Muscle of leg (tissue), 11 donors: ENCODE data around the gene ATP8B3. TPM values are rescaled to one million over a fixed set of nuclear protein-coding genes. Genes with fewer than 3 reads are reported as not detected.

Source experiments
- DNase-seq: peaks from one replicate; pipeline ENCODE4 v3.0.0; 2013
- H3K27ac ChIP-seq: one replicate; pipeline ENCODE4 v1.5.1; 2013; ENCODE audit warnings: mild to moderate bottlenecking, low read length, control low read depth
- H3K27me3 ChIP-seq: one replicate; pipeline ENCODE4 v1.6.1; 2013; ENCODE audit warnings: low read length; ENCODE audit not compliant: control insufficient read depth, insufficient read depth
- H3K36me3 ChIP-seq: one replicate; pipeline ENCODE4 v1.6.1; 2013; ENCODE audit warnings: low read length; ENCODE audit not compliant: control insufficient read depth, insufficient read depth
- H3K4me1 ChIP-seq: one replicate; pipeline ENCODE4 v1.6.1; 2013; ENCODE audit warnings: low read length; ENCODE audit not compliant: control insufficient read depth, insufficient read depth
- H3K4me3 ChIP-seq: one replicate; pipeline ENCODE4 v1.5.1; 2013; ENCODE audit warnings: low read length, control low read depth
- H3K9me3 ChIP-seq: replicated peaks from 2 replicates; pipeline ENCODE4 v1.6.1; 2013; ENCODE audit warnings: low read depth, low read length; ENCODE audit not compliant: control insufficient read depth
- WGBS: methylation state at CpG from one replicate; pipeline ENCODE4 v1.1.5; 2013; ENCODE audit warnings: missing lambda C conversion rate; ENCODE audit not compliant: insufficient coverage; 5-methylcytosine and 5-hydroxymethylcytosine counted together
- polyA plus RNA-seq, 8 donors: library from polyadenylated mRNA; unstranded; fragments of 120-200 nt; gene quantifications; one replicate each; pipeline versions ENCODE4 v1.2.1 to v1.2.3, GENCODE V29; 2013; ENCODE audit warnings: inconsistent platforms in 1 of 8, low replicate concordance in 1 of 8; ENCODE audit not compliant: insufficient read length in 8 of 8, insufficient read depth in 1 of 8
- total RNA-seq: library from RNA; stranded (reverse); fragments of 120-200 nt; gene quantifications from one replicate; pipeline ENCODE4 v1.2.4, GENCODE V29; 2013

The ATP8B3 gene
- total and polyA plus RNA-seq, 9 donors: 0.35 to 1.2 (median 0.54) TPM

DNA sequence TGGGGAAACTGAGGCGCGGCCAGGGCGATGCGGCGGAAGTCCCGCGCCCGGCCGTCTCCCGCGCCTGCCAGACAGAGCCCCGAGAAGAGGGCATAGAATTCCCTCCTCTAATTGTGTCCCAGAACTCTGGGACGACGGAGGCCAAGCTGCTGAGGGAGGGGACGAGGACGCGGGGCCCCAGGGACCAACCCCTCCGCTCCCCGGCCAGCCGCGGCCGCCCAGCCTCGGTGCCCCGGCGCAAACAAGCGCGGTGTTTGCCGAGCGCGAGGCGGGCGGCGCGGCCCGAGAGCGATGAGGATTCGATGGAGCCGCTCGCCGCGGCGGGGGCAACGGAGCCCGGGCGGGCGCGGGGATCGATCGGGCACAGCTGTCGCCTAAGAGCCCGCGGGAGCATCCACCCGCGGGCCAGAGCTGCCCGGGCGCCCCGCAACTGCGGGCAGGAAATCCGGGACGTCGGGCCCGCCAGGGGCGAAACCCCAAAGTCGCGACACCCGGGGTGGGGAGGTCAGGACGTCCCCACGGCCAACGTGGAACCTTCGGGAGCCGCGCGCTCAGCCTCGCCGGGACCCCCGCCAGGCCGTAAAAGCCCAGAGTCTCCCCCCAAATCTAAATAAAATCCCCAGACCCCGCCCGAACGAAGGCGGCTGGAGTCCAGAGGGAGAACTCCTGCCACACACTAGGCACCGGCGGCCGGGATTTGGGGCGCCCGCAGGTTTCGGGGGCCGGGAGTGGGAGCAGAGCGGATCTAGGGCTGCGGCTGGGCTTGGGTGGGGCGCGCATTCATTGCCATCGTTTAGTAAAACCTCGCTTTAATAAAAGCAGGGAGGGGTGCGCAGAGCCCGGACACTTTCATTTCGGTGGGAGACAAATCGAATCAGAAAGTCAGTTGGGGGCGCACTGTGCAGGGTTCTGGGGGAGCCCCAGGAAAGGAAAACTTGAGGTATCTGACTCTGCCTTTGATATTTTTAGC lies 62.4 kb downstream of the ATP8B3 start:
- no peak for DNase-seq
- no peaks in the 10 kb centered on the region for H3K9me3 ChIP-seq
- no peaks in the 10 kb centered on the region for H3K36me3 ChIP-seq
- WGBS: 1% methylated on average over 97 of the region's 99 CpGs
- H3K27me3 ChIP-seq: peaks cover 85% of the 10 kb centered on the region
- H3K27ac ChIP-seq: no peak overlapping the region
- no peak overlapping the region for H3K4me3 ChIP-seq
- peaks cover 9% of the 10 kb centered on the region for H3K4me1 ChIP-seq

- Histone ChIP-seq H3K27me3 (peaks cover 89% of the 10 kb centered on the region), H3K27ac (no peak overlapping the region), H3K4me1 (peaks cover 9% of the 10 kb centered on the region), H3K9me3 (no peaks in the 10 kb centered on the region), H3K4me3 (no peak overlapping the region), H3K36me3 (no peaks in the 10 kb centered on the region)
- no peak for DNase-seq
- WGBS: under 1% methylated on average over 45 of the region's 45 CpGs
Measured at GRCh38 chr19:1748873-1749341, 63.2 kb downstream of the ATP8B3 start.

- Histone ChIP-seq H3K4me1 (peaks cover 9% of the 10 kb centered on the region), H3K27me3 (peaks cover 93% of the 10 kb centered on the region), H3K9me3 (no peaks in the 10 kb centered on the region), H3K4me3 (no peak overlapping the region), H3K36me3 (no peaks in the 10 kb centered on the region), H3K27ac (no peak overlapping the region)
- WGBS: under 1% methylated on average over 53 of the region's 61 CpGs
- DNase-seq: no peak
Measured at GRCh38 chr19:1748115-1748872, 63.8 kb downstream of the ATP8B3 start.

DNA sequence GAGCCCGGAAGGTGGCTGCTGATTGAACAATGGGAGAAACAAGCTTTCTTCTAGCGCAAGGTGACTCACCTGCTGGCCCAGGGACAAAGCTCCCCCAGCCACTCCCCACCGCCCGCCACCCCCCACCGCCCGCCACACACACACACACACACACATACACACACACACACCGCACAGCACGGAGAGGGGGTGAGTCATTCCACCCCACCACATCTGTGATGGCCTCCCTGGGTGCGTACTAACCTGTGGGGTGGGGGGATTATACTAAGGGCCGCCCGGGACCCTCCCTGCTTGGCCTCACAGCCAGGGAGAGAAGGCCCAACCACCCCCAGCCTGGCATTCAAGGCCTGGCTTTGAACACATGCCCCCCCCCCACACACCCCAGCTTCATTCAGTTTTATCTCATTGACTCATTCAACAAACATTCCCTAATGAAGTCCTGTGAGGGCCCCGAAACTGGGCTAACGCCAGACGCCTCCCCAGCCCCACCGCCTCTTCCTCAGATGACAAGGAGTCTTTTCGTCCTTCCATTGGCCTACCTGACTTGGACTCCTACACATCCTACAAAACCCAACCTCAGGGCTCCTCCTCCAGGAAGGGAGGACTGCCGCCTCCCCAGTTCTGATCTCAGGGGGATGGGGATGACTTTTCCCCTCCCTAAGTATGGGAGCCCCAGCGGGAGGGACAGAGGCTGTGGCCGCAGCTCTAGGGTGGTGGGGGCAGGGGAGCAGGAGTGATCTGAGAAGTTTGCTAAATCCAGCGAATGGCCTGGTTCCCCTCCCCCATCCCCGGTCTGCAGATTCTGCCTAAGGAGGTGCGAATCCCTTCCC lies 64.6 kb downstream of the ATP8B3 start:
- Histone ChIP-seq H3K27ac (no peak overlapping the region), H3K9me3 (no peaks in the 10 kb centered on the region), H3K4me1 (peaks cover 9% of the 10 kb centered on the region), H3K27me3 (peaks cover 93% of the 10 kb centered on the region), H3K36me3 (no peaks in the 10 kb centered on the region), H3K4me3 (no peak overlapping the region)
- DNase-seq: no peak
- 0% methylated on average over 5 of the region's 22 CpGs for WGBS

DNA sequence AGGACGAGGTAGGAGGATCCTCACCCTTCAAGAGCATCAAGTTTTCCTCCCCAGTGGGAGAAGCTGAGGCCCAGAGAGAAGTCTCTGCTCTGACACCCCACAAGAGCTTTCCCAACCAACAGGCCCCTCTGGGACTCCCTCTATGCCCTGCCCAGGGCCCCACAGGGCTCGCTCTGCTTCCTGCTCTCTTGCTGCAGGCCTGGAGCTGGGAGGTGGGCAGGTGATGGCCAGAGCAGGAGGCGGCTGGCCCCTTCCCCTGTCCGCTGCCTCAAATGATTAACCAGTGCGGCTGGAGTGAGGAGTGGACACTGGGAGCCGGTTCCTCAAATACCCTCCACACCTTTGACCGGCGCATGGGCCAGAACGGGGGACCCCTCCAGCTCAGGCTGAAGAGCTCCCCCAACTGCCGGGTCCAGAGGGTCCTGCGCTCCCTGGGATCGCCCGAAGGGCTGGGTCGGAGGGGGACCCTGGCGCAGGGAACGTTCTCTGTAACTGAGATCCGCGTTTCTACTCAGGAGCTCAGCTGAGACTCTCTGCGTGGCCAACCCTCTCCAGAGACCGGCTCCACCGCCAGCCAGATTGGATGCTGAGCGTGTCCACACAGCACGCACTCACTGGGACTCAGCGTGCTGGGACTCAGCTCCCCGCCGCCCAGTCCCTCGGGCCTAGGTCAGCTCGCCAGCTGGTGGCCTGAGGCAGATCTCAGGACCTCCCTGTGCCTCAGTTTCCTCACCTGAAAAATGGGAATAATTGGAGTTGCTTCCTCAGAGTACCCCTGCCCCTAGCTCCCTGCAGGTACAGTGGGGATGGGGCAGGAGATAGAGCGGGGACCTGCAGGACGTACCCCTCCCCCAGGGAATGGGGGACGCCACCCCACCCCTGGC lies 65.4 kb downstream of the ATP8B3 start:
- no peaks in the 10 kb centered on the region for H3K36me3 ChIP-seq
- no peak overlapping the region for H3K4me3 ChIP-seq
- H3K27me3 ChIP-seq: peaks cover 89% of the 10 kb centered on the region
- H3K27ac ChIP-seq: no peak overlapping the region
- no peaks in the 10 kb centered on the region for H3K9me3 ChIP-seq
- no peak for DNase-seq
- H3K4me1 ChIP-seq: peaks cover 9% of the 10 kb centered on the region
- 1% methylated on average over 23 of the region's 31 CpGs for WGBS

- peaks cover 9% of the 10 kb centered on the region for H3K4me1 ChIP-seq
- no peak for DNase-seq
- no peaks in the 10 kb centered on the region for H3K9me3 ChIP-seq
- no peak overlapping the region for H3K27ac ChIP-seq
- H3K4me3 ChIP-seq: no peak overlapping the region
- H3K36me3 ChIP-seq: no peaks in the 10 kb centered on the region
- 0% methylated on average over 13 of the region's 14 CpGs for WGBS
- H3K27me3 ChIP-seq: peaks cover 82% of the 10 kb centered on the region
Measured at GRCh38 chr19:1745589-1746031, 66.5 kb downstream of the ATP8B3 start.

GRCh38 chr19:1744822-1745563 lies 67.1 kb downstream of the ATP8B3 start:
- Histone ChIP-seq H3K36me3 (no peaks in the 10 kb centered on the region), H3K27ac (no peak overlapping the region), H3K4me1 (peaks cover 7% of the 10 kb centered on the region), H3K27me3 (peaks cover 82% of the 10 kb centered on the region), H3K9me3 (peaks cover 3% of the 10 kb centered on the region), H3K4me3 (no peak overlapping the region)
- WGBS: 19% methylated on average over 5 of the region's 19 CpGs
- DNase-seq: no peak

GRCh38 chr19:1744133-1744665 lies 67.9 kb downstream of the ATP8B3 start:
- DNase-seq: no peak
- peaks cover 3% of the 10 kb centered on the region for H3K4me1 ChIP-seq
- H3K27ac ChIP-seq: no peak overlapping the region
- peaks cover 3% of the 10 kb centered on the region for H3K9me3 ChIP-seq
- H3K27me3 ChIP-seq: peaks cover 76% of the 10 kb centered on the region
- WGBS: 63% methylated on average over 5 of the region's 10 CpGs
- no peaks in the 10 kb centered on the region for H3K36me3 ChIP-seq
- no peak overlapping the region for H3K4me3 ChIP-seq
